Measurements from ENCODE around the gene OLFM4.

Gene OLFM4

DNA sequence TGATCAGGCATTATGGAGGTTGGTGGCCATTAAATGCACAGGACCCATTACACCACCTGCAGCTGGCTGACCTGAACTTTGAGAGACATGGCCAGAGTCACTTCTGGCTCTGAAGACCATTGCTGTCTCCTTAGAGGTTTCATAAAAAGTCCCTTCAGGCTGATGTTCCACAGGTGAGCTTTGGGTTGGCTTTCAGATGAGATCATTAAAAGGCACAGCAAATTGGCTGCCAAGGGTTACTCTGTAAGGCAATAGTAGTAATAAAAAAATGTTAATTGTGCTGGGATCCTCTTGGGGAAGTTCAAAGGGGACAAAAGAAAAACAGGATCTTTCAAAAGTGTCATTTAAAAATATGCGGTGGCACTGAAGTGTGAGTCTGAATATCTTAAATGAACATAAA lies 4.2 kb downstream of the OLFM4 start:
- ChIA-PET POLR2A (no interaction called here), CTCF (no interaction called here)
- TF ChIP-seq FOXA1 (IDR thresholded peaks at IDR 0.05): no peak
- TF ChIP-seq SUZ12 (IDR thresholded peaks at IDR 0.05): no peak
- TF ChIP-seq FOXM1 (IDR thresholded peaks at IDR 0.05; ENCODE audit: borderline replicate concordance): no peak
- no peak for TF ChIP-seq FOXK2 (IDR thresholded peaks at IDR 0.05)
- TF ChIP-seq NFRKB (IDR thresholded peaks at IDR 0.05): no peak
- TF ChIP-seq TARDBP (IDR thresholded peaks at IDR 0.05): no peak
- TF ChIP-seq L3MBTL2 (conservative IDR thresholded peaks at IDR 0.05): no peak
- TF ChIP-seq, protein P1, sequence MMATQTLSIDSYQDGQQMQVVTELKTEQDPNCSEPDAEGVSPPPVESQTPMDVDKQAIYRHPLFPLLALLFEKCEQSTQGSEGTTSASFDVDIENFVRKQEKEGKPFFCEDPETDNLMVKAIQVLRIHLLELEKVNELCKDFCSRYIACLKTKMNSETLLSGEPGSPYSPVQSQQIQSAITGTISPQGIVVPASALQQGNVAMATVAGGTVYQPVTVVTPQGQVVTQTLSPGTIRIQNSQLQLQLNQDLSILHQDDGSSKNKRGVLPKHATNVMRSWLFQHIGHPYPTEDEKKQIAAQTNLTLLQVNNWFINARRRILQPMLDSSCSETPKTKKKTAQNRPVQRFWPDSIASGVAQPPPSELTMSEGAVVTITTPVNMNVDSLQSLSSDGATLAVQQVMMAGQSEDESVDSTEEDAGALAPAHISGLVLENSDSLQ (IDR thresholded peaks at IDR 0.05): no peak
- TF ChIP-seq ELF4 (IDR thresholded peaks at IDR 0.05): no peak
- no peak for TF ChIP-seq HDGF (IDR thresholded peaks at IDR 0.05; ENCODE audit: borderline replicate concordance)
- TF ChIP-seq CTBP1 (IDR thresholded peaks at IDR 0.05; ENCODE audit: borderline replicate concordance): no peak
- no peak for TF ChIP-seq ZNF384 (IDR thresholded peaks at IDR 0.05)
- TF ChIP-seq LEF1 (IDR thresholded peaks at IDR 0.05; ENCODE audit: borderline replicate concordance): no peak
- no peak for TF ChIP-seq SP1 (IDR thresholded peaks at IDR 0.05)
- TF ChIP-seq ARNT (IDR thresholded peaks at IDR 0.05): no peak
- TF ChIP-seq BHLHE40 (IDR thresholded peaks at IDR 0.05; ENCODE audit: borderline replicate concordance): no peak
- no peak for DNase-seq (ENCODE audit: extremely low spot score)

- no peak for DNase-seq (ENCODE audit: extremely low spot score)
- POLR2A ChIA-PET: no interaction called here
- no peak for TF ChIP-seq HDGF (IDR thresholded peaks at IDR 0.05; ENCODE audit: borderline replicate concordance)
- no peak for TF ChIP-seq FOXA1 (IDR thresholded peaks at IDR 0.05)
- no peak for TF ChIP-seq L3MBTL2 (conservative IDR thresholded peaks at IDR 0.05)
- CTCF ChIA-PET: no interaction called here
These were observed 10.4 kb downstream of the OLFM4 start for GRCh38 chr13:53038993-53039392.

DNA sequence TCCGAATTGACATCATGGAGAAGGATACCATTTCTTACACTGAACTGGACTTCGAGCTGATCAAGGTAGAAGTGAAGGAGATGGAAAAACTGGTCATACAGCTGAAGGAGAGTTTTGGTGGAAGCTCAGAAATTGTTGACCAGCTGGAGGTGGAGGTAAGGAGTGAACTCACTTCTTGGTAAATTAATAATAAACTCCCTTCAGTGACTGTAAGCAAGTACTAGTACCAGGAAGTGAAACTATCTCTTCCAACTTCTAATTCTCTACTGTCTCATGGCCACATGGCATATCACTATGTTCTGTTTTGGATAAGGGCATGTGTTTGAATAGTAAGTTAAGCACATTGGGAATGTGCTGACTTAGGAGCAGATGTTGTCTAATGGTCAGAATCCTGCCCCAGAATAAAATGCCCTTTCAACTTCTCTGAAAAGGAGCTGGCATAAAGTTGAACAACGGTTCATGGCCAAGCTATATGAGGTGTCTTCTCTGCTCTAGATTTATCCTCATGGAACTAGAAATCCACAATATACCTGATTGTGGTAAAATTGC lies 13.4 kb downstream of the OLFM4 start:
- ChIA-PET CTCF (no interaction called here), POLR2A (no interaction called here)
- DNase-seq (ENCODE audit: extremely low spot score): no peak
- no peak for TF ChIP-seq HDGF (IDR thresholded peaks at IDR 0.05; ENCODE audit: borderline replicate concordance)
- no peak for TF ChIP-seq CTBP1 (IDR thresholded peaks at IDR 0.05; ENCODE audit: borderline replicate concordance)
- no peak for TF ChIP-seq FOXK2 (IDR thresholded peaks at IDR 0.05)
- TF ChIP-seq L3MBTL2 (conservative IDR thresholded peaks at IDR 0.05): no peak
- TF ChIP-seq SP1 (IDR thresholded peaks at IDR 0.05): no peak
- TF ChIP-seq, protein P1 (IDR thresholded peaks at IDR 0.05): no peak
- no peak for TF ChIP-seq SUZ12 (IDR thresholded peaks at IDR 0.05)
- TF ChIP-seq ARNT (IDR thresholded peaks at IDR 0.05): no peak
- TF ChIP-seq NFRKB (IDR thresholded peaks at IDR 0.05): no peak
- no peak for TF ChIP-seq BHLHE40 (IDR thresholded peaks at IDR 0.05; ENCODE audit: borderline replicate concordance)
- TF ChIP-seq TARDBP (IDR thresholded peaks at IDR 0.05): no peak
- no peak for TF ChIP-seq ZNF384 (IDR thresholded peaks at IDR 0.05)

DNA sequence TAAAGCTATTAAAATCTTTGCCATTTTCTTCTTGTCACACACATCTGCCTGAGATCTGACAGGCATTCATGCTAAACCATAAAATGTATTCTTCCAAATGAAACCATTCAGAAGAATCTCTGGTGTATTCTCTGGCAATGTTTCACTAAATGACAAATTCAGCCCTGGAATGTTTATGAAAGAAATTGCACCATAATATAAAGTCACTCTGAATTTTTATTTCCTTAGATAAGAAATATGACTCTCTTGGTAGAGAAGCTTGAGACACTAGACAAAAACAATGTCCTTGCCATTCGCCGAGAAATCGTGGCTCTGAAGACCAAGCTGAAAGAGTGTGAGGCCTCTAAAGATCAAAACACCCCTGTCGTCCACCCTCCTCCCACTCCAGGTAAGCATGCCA lies 14.3 kb downstream of the OLFM4 start:
- ChIA-PET POLR2A (no interaction called here), CTCF (no interaction called here)
- no peak for DNase-seq (ENCODE audit: extremely low spot score)
- TF ChIP-seq LEF1 (IDR thresholded peaks at IDR 0.05; ENCODE audit: borderline replicate concordance) (no peak), BHLHE40 (IDR thresholded peaks at IDR 0.05; ENCODE audit: borderline replicate concordance) (no peak), FOXA1 (IDR thresholded peaks at IDR 0.05) (no peak), NFRKB (IDR thresholded peaks at IDR 0.05) (no peak)
- TF ChIP-seq, protein P1 (IDR thresholded peaks at IDR 0.05): no peak

- ChIA-PET CTCF (no interaction called here), POLR2A (no interaction called here)
- DNase-seq (ENCODE audit: extremely low spot score): no peak
- TF ChIP-seq L3MBTL2 (conservative IDR thresholded peaks at IDR 0.05): no peak
- no peak for TF ChIP-seq ARNT (IDR thresholded peaks at IDR 0.05)
- no peak for TF ChIP-seq ELF4 (IDR thresholded peaks at IDR 0.05)
- no peak for TF ChIP-seq FOXM1 (IDR thresholded peaks at IDR 0.05; ENCODE audit: borderline replicate concordance)
- TF ChIP-seq, protein P1 (IDR thresholded peaks at IDR 0.05): no peak
- TF ChIP-seq FOXA1 (IDR thresholded peaks at IDR 0.05): no peak
- no peak for TF ChIP-seq BHLHE40 (IDR thresholded peaks at IDR 0.05; ENCODE audit: borderline replicate concordance)
- TF ChIP-seq ZNF384 (IDR thresholded peaks at IDR 0.05): no peak
- TF ChIP-seq SUZ12 (IDR thresholded peaks at IDR 0.05): no peak
- no peak for TF ChIP-seq FOXK2 (IDR thresholded peaks at IDR 0.05)
- no peak for TF ChIP-seq NFRKB (IDR thresholded peaks at IDR 0.05)
- no peak for TF ChIP-seq TARDBP (IDR thresholded peaks at IDR 0.05)
- no peak for TF ChIP-seq LEF1 (IDR thresholded peaks at IDR 0.05; ENCODE audit: borderline replicate concordance)
- no peak for TF ChIP-seq SP1 (IDR thresholded peaks at IDR 0.05)
- TF ChIP-seq CTBP1 (IDR thresholded peaks at IDR 0.05; ENCODE audit: borderline replicate concordance): no peak
- TF ChIP-seq HDGF (IDR thresholded peaks at IDR 0.05; ENCODE audit: borderline replicate concordance): no peak
These were observed 14.8 kb downstream of the OLFM4 start for GRCh38 chr13:53043398-53043797.

DNA sequence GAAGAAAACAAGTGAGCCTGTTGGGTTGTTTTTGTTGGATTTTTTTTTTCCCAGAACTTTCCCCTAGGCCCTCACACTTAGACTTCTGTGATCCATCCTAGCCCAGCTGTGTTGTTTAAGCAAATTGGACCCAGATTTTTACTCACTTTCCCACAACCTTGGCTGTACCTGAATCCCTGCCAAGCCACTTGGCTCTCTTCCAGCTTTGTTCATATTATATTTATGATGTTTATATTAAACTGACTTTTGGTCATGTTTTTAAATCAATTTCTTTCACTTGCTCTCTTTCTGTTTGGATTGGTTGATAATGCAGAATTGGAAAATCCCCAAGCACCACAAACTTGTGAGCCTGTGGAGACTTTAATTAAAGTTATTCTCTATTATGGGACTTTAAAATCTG lies 16.6 kb downstream of the OLFM4 start:
- ChIA-PET POLR2A (no interaction called here), CTCF (no interaction called here)
- DNase-seq (ENCODE audit: extremely low spot score): no peak
- TF ChIP-seq SUZ12 (IDR thresholded peaks at IDR 0.05): no peak
- TF ChIP-seq BHLHE40 (IDR thresholded peaks at IDR 0.05; ENCODE audit: borderline replicate concordance): no peak
- TF ChIP-seq LEF1 (IDR thresholded peaks at IDR 0.05; ENCODE audit: borderline replicate concordance): no peak
- TF ChIP-seq FOXA1 (IDR thresholded peaks at IDR 0.05): no peak
- no peak for TF ChIP-seq FOXK2 (IDR thresholded peaks at IDR 0.05)
- no peak for TF ChIP-seq HDGF (IDR thresholded peaks at IDR 0.05; ENCODE audit: borderline replicate concordance)
- no peak for TF ChIP-seq NFRKB (IDR thresholded peaks at IDR 0.05)
- no peak for TF ChIP-seq CTBP1 (IDR thresholded peaks at IDR 0.05; ENCODE audit: borderline replicate concordance)
- TF ChIP-seq ELF4 (IDR thresholded peaks at IDR 0.05): no peak
- TF ChIP-seq ARNT (IDR thresholded peaks at IDR 0.05): no peak
- TF ChIP-seq, protein P1 (IDR thresholded peaks at IDR 0.05): no peak
- TF ChIP-seq FOXM1 (IDR thresholded peaks at IDR 0.05; ENCODE audit: borderline replicate concordance): no peak
- TF ChIP-seq L3MBTL2 (conservative IDR thresholded peaks at IDR 0.05): no peak
- TF ChIP-seq ZNF384 (IDR thresholded peaks at IDR 0.05): no peak
- TF ChIP-seq SP1 (IDR thresholded peaks at IDR 0.05): no peak
- no peak for TF ChIP-seq TARDBP (IDR thresholded peaks at IDR 0.05)

Measured in HEK293T (cell line).